ENCODE data around the gene NRP1. TPM values are rescaled to one million over a fixed set of nuclear protein-coding genes. Genes with fewer than 3 reads are reported as not detected.

Gene NRP1
- total RNA-seq, 2 experiments from 2014 or later: 1.9 to 2.0 TPM

DNA sequence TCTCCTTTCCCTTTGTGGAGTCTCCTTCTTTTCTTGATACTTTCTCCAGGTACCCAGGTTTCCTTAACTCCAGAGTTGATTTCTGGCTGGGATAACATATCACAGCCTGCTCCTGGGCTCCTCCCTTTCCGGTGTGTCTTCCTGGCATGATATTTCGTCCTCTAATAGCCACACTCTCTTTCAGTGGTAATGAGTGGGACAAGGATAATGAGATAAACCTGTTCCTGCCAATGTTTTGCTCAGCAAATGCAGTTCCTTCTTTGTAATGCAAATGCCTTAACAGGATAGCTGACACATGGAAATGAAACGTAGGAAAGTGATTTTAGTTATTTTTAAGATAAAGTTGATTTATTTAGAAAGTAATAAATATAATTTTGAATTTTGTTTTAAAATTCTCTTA lies 168.6 kb downstream of the NRP1 start:
- ChIA-PET CTCF (no interaction called here), POLR2A (no interaction called here)

DNA sequence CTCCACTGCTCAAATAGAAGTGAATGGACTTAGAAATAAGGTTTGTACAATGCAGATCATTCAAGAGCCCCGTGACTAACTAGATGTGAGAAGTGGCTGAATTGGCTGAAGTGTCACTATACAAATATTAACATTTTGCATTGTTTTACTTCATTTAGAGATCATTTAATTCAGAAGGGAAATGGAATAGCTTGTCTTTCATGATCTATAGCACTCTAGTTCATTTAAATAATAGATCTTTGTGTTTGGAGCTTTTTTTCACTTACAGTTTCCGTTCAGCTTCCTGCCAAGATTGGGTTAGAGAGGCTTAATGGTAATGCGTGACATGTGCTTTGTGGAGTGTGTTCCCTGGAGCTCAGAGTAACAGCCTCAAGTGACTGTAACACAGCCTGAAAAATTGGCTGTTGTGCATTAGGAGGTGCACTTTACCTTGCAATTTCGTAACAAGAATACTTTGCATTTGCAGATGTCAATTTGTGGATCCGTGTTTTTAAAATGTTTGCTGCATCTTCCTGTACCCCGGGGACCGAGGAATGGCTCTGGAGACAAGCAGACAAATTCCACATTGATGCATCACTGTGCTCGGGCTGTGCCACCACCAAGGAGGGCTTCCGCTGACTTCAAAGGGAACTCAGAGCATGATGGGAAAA lies 170.3 kb downstream of the NRP1 start:
- ChIA-PET POLR2A (no interaction called here), CTCF (interaction anchor here (1.5 kb wide), 1 partner anchor 9 kb away, joined by 5 read pairs; no protein-coding TSS in a partner anchor)

DNA sequence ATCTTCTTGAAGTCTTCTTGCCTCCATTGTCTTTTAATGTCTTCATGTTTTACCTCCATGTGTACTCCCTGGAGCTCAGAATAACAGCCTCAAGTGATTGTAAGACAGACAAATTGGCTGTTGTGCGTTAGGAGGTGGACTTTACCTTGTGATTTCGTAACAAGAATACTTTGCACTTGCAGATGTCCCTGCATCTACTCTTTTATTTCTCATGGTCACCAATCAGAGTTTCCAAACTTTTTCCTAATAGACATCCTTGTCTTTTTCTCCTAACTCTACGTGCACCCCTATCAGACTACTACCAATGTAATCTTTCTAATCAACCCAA lies 172.3 kb downstream of the NRP1 start:
- CTCF ChIA-PET: no interaction called here

DNA sequence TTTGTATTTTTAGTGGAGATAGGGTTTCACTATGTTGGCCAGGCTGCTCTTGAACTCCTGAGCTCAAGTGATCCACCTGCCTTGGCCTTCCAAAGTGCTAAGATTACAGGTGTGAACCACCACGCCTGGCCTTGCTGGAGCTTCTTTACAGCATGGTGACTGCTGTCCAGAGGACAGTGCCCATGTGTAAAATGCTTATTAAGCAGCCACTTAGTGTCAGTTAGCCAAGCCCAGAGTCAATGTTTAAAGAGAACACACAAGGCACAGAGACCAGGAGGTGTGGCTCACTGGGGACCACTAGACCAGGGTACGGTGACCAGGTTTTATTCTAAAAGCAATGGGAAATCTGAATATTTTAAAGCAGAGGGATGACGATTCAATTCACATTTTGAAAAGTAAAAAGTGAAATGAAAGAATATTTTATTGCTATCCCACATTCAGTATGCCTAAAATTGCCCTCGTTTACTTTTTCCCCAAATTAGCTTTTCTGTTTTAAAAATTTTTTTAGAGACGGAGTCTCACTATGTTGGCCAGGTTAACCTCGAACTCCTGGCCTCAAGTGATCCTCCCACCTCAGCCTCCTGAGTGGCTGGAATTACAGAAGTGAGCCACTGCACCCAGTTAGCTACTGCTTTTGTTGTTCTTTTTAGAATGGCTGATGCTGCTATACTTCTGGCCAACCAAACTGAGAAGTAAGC lies 172.8 kb downstream of the NRP1 start:
- POLR2A ChIA-PET: interaction anchor here (0.6 kb wide), 1 partner anchor 26 kb away, joined by 3 read pairs; no protein-coding TSS in a partner anchor
- CTCF ChIA-PET: no interaction called here

More for the DNA sequence above, 172.3 kb downstream of the NRP1 start:
- POLR2A ChIA-PET: no interaction called here

DNA sequence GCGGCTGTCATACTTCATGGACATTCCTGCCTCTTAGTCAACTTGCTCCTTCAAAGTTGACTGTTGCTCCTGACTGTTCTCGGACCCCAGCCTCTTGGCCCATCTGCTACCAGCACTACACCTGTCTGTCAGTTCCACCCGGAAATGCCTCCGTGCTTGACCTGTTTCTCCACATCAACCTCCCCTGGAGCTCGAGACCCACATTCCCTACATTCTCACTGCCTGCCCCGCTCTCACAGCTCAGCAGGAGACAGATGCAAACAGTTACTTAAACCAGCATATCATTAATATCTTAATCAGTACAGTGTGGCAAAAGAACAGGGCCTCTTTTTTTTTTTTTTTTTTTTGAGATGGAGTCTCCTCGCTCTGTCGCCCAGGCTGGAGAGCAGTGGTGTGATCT lies 174.3 kb downstream of the NRP1 start:
- POLR2A ChIA-PET: no interaction called here
- CTCF ChIA-PET: interaction anchor here (0.7 kb wide), 1 partner anchor 766 kb away, joined by 5 read pairs; no protein-coding TSS in a partner anchor

DNA sequence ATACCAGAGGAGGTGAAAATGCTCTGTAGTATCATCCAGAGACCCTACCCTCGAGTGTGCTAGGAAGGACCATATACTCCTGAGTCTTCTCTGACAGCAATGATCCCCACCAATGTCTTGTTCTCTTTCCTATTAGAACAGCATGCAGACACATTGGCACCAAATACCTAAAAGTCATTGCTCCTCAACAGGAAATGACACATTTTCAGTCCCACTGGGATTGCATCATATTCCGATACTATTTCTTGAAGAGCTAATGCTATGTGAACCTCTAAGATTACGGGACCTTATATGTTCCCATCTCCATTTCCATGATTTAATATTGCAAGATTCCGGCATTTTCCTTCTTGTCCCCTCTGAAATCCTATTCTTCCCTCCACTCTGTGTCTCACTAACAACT lies 177.4 kb downstream of the NRP1 start:
- ChIA-PET CTCF (no interaction called here), POLR2A (no interaction called here)

DNA sequence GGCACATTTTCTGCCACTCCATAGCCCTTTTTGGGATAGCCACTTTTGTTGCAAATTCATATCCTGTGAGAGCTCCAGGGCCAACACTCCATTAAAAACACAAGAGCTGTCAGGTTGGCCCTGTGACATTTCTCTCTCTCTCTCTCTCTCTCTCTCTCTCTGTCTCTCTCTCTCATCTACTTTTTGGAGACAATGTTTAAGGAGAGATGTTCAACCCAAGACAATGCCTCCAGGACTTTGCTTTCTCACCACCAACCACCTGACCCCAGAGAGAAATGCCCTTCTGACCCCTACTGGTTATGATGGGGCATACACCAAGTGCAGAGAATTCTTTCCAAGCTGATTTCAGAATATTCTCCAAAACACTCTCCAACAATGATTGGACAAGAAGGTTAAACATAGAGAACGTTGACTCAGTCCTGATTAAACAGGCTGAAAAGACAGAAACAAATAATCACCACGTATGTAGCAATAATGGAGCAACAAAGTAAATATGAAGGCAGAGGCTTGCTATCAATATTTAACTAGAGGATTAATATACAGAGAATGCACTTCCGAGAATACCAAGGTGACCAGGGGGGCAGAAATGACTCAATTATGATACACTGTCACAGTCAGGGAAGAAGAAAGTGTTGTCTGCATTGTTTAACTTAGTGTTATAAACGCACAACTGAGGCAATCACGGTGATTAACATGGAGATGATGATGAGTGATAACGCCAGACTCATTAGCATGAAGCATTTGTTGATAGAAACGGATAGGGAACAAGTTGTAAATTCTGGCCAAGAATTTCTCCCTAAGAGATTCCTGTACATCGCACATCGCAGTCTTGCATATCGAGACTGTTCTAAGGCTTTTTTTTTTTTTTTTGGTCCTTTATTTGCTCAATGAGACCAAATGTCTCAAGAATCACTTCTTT lies 178.5 kb downstream of the NRP1 start:
- POLR2A ChIA-PET: interaction anchor here (0.8 kb wide), 1 partner anchor 147 kb away, joined by 3 read pairs; no protein-coding TSS in a partner anchor
- CTCF ChIA-PET: interaction anchor here (0.7 to 1.8 kb wide), 5 partner anchors 8 to 147 kb away, joined by 3 to 5 read pairs (median 4); no protein-coding TSS in a partner anchor

DNA sequence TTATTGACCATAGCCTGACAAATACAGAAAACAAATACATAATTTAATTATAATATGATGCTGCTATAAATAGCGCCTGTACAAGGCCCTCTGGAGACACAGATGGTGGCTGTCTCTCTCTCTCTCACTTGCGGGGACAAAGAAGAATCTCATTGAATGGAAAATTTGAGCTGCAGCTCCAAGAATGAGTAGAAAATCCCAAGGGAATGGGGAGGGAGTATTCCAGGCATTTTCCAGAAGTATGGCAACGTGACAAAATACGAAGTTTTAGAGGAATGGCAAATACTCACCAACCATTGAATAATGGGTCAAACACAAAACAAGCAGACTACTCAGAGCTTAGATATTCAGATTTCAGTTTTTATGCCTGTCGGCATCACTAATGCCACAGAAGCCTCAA lies 179.9 kb downstream of the NRP1 start:
- ChIA-PET POLR2A (no interaction called here), CTCF (interaction anchor here (0.9 to 2.1 kb wide), 4 partner anchors 11 to 146 kb away, joined by 3 to 6 read pairs (median 5); no protein-coding TSS in a partner anchor)

DNA sequence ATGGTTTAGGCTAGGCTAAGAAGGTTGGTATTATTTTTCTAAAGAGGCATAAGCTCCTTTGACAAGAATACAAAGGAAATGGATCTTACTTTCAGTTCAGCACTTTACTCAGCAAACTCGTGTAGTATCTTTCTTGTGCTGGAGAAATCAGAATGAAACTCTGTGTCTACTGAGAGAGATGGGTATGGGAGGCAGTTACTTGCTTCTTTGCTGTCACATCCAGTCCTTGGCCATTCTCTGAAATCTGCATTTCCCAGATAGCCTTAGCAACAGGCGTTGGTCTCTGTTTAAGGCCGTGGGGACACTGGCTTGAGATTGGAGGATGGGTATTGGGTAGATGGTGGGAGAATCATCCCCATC lies 180.5 kb downstream of the NRP1 start:
- ChIA-PET CTCF (interaction anchor here (0.6 to 2.1 kb wide), 4 partner anchors 10 to 145 kb away, joined by 3 to 12 read pairs (median 6); no protein-coding TSS in a partner anchor), POLR2A (interaction anchor here (0.6 kb wide), 1 partner anchor 54 kb away, joined by 3 read pairs; no protein-coding TSS in a partner anchor)

DNA sequence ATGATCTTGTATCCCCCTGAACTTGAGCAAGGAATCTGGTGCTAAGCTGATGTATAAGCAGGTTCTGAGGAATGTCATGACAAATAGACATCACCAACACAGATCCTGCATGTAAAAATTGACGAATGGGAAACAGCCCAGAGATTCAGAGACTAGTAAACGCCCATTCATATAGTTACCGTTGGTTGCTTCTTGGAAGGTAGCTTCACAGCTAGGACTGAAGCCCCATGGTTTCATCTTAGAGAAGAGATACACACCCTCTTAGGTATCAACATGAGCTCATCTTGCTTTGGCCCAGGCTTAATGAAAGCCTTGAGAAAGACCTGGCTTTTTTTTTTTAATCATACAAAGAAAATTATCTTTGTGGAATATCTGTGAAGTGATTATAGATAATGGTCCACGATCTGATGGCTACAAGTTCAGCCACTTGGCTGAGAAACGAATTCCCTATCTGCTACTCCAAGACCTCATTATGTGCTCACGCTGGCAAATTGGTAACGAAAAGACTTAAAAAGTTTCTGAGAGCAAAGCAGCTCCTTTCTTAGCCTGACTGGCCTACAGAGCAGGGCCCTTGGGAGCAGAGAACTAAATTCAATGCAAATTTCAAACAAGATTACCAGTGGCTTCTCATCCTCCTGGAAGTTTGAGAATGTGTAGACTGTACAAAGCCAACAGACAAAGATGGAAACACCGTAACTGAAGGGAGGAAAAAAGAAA lies 181.1 kb downstream of the NRP1 start:
- POLR2A ChIA-PET: interaction anchor here (0.6 kb wide), 1 partner anchor 53 kb away, joined by 3 read pairs; no protein-coding TSS in a partner anchor
- CTCF ChIA-PET: interaction anchor here (0.6 to 2.1 kb wide), 4 partner anchors 10 to 145 kb away, joined by 3 to 12 read pairs (median 6); no protein-coding TSS in a partner anchor

DNA sequence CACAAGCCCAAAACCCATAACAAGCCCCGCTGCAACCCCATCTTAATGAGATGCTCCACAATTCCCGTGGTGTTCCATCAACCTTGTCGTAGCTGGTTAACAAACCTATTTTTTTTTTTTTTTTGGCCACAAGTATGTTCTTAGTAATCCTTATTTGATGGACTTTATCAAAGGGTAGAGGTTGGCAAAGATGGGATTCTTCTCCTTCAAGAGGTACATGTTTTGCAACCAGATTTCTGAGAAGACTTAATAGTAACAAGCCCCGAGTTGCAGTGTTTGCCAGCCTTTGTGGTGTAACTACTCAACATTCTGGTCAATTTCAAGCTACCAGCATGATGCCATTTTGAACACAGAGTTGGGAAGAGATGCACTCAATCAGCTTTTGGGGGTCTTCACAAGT lies 181.7 kb downstream of the NRP1 start:
- POLR2A ChIA-PET: no interaction called here
- CTCF ChIA-PET: interaction anchor here (1.2 to 2.1 kb wide), 4 partner anchors 9 to 144 kb away, joined by 3 to 12 read pairs (median 6); no protein-coding TSS in a partner anchor

DNA sequence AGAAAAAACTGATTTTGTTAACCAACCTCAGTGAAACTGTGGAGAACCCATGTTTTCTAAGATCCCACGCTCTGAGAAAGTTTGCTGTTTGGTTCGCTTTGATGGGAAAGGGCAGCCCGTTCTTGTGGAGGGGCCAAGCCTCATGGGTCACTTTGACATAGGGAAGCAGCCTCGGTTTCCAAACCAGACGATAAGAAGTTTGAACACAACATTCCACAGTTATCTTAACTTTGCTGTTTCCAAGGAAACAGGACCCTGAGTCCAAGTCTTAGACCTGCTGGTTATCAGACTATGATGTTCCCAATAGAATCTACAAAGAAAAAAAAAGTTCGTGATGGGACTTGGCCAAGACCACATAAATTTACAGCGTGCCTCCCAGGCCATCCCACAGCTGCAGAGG lies 182.3 kb downstream of the NRP1 start:
- ChIA-PET POLR2A (no interaction called here), CTCF (interaction anchor here (1.2 to 1.7 kb wide), 2 partner anchors 9 to 36 kb away, joined by 3 to 12 read pairs; no protein-coding TSS in a partner anchor)

DNA sequence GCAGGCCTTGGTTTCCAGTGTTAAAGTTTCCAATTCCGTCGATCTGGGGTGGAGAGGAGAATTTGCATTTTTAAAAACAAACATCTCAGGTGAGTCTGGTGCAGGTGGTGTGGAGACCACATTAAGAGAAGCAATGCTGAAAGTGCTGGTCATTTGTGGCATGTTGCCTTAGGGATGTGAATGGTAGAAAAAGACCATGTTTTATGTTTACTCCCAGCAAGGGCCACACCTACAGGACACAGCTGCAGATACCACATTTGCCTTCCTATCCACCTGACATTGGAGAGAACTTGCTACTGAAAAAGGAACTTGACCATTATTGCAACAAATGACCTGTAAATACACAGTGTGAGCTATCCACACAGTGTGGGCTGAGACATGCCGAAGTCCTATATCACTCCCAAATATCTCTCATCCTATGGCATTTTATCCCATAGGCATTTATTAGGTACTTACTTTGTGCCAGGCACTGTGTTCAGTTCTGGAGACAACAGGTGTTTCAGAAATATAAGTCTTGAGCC lies 183.1 kb downstream of the NRP1 start:
- ChIA-PET POLR2A (no interaction called here), CTCF (interaction anchor here (1.2 kb wide), 1 partner anchor 8 kb away, joined by 3 read pairs; no protein-coding TSS in a partner anchor)

DNA sequence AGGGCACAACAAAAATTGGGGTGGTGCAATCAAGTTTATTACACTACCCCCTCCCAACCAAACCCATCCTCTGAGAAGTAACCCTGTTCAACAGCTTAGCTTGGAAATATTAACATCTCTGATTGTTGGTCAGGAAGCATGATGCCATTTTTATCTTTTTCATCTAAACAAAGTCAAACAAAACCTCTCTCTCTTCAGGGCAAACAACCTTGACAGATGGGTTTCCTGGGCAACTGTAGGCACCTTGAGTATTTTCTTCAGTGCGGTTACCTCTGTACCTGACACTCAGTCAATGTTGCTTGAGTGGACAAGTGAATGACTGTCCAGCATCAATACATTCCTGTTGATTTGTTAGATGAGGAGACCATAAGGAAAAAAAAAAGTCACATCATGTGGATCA lies 183.6 kb downstream of the NRP1 start:
- CTCF ChIA-PET: no interaction called here
- POLR2A ChIA-PET: no interaction called here

DNA sequence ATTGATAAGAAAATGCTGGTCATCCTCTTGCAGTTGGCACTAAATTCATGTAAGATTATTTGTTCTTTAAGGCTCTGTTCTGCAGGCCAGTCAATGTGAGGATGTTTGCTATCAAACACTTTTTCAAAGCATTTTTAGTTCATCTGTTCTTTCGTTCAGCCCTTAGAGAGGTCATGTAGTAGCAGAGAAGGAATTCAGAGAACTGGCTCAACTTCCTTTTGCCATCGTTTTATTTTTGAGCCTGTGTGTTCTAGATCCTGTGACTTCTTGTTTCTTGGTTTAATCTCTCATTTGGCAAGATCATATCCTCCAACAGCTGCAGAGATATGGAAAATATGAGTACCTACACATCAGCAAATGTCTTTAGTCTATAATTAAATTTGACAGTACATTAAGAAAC lies 184.3 kb downstream of the NRP1 start:
- ChIA-PET POLR2A (no interaction called here), CTCF (interaction anchor here (0.5 kb wide), 1 partner anchor 982 kb away, joined by 3 read pairs; no protein-coding TSS in a partner anchor)

DNA sequence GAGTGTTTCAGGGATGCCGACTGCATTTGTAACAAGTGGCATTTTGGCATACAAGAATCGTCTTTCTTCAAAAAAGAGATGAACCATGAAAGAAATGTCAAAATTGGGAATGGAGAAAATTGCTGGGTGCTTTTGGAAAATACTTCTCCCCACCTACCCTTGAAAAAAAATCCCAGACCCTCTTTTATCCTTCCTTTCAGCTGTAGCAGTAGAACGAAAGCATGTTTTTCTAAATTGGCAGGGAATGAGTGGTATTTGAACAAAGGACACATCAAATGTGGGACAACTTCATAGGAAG lies 187.5 kb downstream of the NRP1 start:
- POLR2A ChIA-PET: no interaction called here
- CTCF ChIA-PET: no interaction called here

DNA sequence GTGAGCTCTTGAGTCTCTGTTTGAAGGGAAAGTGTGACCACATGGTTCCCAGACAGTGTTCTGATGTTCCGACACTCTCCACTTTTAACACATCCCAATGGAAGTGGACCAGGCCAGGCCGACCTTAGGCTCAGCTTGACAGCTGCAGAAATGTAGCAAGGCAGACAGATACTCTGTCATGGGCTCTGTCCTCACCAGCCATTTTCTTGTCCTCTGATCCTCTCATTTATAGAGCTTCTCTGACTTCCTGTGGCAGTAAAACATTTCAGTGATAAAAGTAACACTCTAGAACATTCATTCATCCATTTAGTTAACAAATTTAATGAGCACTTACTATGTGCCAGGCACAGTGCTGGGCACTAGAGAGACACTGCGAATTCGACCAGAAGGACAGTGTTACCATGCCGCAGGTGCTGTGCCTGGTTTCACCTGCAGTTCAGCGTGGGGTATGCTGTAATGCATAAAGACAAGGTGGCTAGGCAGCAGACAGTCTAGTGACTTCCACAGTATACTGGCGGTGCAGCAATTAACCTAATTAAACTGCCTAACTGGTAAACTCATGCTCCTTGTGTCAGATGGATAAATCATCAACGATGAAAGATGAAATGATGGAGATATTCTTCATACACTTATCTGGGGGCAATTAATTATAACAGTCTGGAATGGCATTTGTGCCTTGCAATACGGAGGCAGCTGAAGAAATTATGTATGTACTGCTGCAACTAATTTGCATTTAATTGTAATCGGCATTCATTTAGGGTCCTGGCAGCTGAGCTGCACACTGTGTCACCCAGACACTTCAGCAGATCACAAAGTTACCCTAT lies 188.1 kb downstream of the NRP1 start:
- POLR2A ChIA-PET: no interaction called here
- CTCF ChIA-PET: interaction anchor here (0.9 kb wide), 1 partner anchor 9 kb away, joined by 3 read pairs; no protein-coding TSS in a partner anchor
